Tibial artery (tissue), 4 donors: ENCODE data around the gene ZNF691.

ENCODE experiments used
- DNase-seq, 2 donors: peaks; one replicate each; pipeline ENCODE4 v3.0.0-alpha.2; 2019
- H3K27ac ChIP-seq, 2 donors: fragments of 200-600 bp; sonication (generic) in 1 of 2; 1 replicate in 1 of 2; 2 replicates in 1 of 2; pipeline ENCODE4 v1.5.1; 2018 to 2019; ENCODE audit warnings: mild to moderate bottlenecking in 1 of 2
- H3K27me3 ChIP-seq, 2 donors: fragments of 200-600 bp; sonication (generic) in 1 of 2; one replicate each; pipeline versions ENCODE4 v1.5.1 to v1.6.0; 2016 to 2019
- H3K36me3 ChIP-seq, 3 donors: fragments of 200-600 bp; sonication (generic) in 2 of 3; one replicate each; pipeline ENCODE4 v1.5.1; 2016 to 2019; ENCODE audit warnings: mild to moderate bottlenecking in 2 of 3
- H3K4me1 ChIP-seq, 4 donors: fragments of 200-600 bp; sonication (generic) in 2 of 4; 1 replicate in 3 of 4; 2 replicates in 1 of 4; pipeline ENCODE4 v1.5.1; 2016 to 2019
- H3K4me3 ChIP-seq, 2 donors: fragments of 200-600 bp; sonication (generic) in 1 of 2; 1 replicate in 1 of 2; 2 replicates in 1 of 2; pipeline ENCODE4 v1.5.1; 2018 to 2019; ENCODE audit warnings: mild to moderate bottlenecking in 2 of 2
- H3K9me3 ChIP-seq, 3 donors: fragments of 200-600 bp; sonication (generic) in 1 of 3; one replicate each; pipeline ENCODE4 v1.5.1; 2016 to 2019
- CTCF ChIP-seq, 2 experiments: fragments of 200-600 bp in 1 of 2; fragments of 450-650 bp in 1 of 2; IDR thresholded peaks; one replicate each; pipeline ENCODE4 v1.5.1; 2017 to 2019; ENCODE audit warnings: antibody characterized with exemption in 2 of 2, mild to moderate bottlenecking in 1 of 2, moderate library complexity in 1 of 2
- intact Hi-C: fragments of 100-400 bp; cut with DNase I; formaldehyde crosslinking; loops from one replicate; pipeline ENCODE4 v1.15.0; 2023; ENCODE audit warnings: low total_unique reads

Gene ZNF691

GRCh38 chr1:42847111-42847595, 740 bp downstream of the ZNF691 start:
- TF ChIP-seq CTCF (IDR thresholded peaks at IDR 0.05), result no peak
- peak overlapping the region; percentile 85 to 87 for H3K27ac ChIP-seq
- intact Hi-C loops, result loop anchor here (10.0 kb wide), 1 partner anchor 162 kb away; the partner anchor contains the start of gene YBX1
- H3K4me1 ChIP-seq, result peaks cover 0 to 24% (median 13%) of the 10 kb centered on the region in 4 donors
- peak overlapping the region; percentile 90 to 91 for H3K4me3 ChIP-seq
- no peak for DNase-seq
- H3K36me3 ChIP-seq, result peaks cover 26 to 42% (median 26%) of the 10 kb centered on the region in 3 donors
- no peaks in the 10 kb centered on the region for H3K27me3 ChIP-seq
- H3K9me3 ChIP-seq, result peaks cover 0 to 8% (median 0%) of the 10 kb centered on the region in 3 donors

- no peak for DNase-seq
- no peak overlapping the region for H3K27ac ChIP-seq
- H3K4me3 ChIP-seq, result no peak overlapping the region
- peaks cover 0 to 24% (median 13%) of the 10 kb centered on the region in 4 donors for H3K4me1 ChIP-seq
- intact Hi-C loops, result loop anchor here (10.0 kb wide), 1 partner anchor 163 kb away; the partner anchor contains the start of gene YBX1
- no peaks in the 10 kb centered on the region for H3K27me3 ChIP-seq
- TF ChIP-seq CTCF (IDR thresholded peaks at IDR 0.05), result no peak
- H3K36me3 ChIP-seq, result peaks cover 22 to 34% (median 28%) of the 10 kb centered on the region in 3 donors
- peaks cover 0 to 8% (median 0%) of the 10 kb centered on the region in 3 donors for H3K9me3 ChIP-seq
Observed at GRCh38 chr1:42847721-42848460, 1.5 kb downstream of the ZNF691 start.

- intact Hi-C loops, result loop anchor here (10.0 kb wide), 1 partner anchor 164 kb away; the partner anchor contains the start of gene YBX1
- no peak for TF ChIP-seq CTCF (IDR thresholded peaks at IDR 0.05)
Observed at GRCh38 chr1:42848823-42849537, 2.6 kb downstream of the ZNF691 start.

GRCh38 chr1:42849944-42850343, 3.5 kb downstream of the ZNF691 start:
- Histone ChIP-seq H3K4me1 (peaks cover 0 to 24% (median 13%) of the 10 kb centered on the region in 4 donors), H3K36me3 (peaks cover 22 to 31% (median 28%) of the 10 kb centered on the region in 3 donors), H3K27ac (no peak overlapping the region), H3K27me3 (no peaks in the 10 kb centered on the region), H3K4me3 (no peak overlapping the region), H3K9me3 (peaks cover 0 to 8% (median 0%) of the 10 kb centered on the region in 3 donors)
- no peak for DNase-seq
- intact Hi-C loops, result loop anchor here (10.0 kb wide), 1 partner anchor 165 kb away; the partner anchor contains the start of gene YBX1
- TF ChIP-seq CTCF (IDR thresholded peaks at IDR 0.05), result no peak

More at GRCh38 chr1:42848823-42849537, 2.6 kb downstream of the ZNF691 start:
- H3K9me3 ChIP-seq, result peaks cover 0 to 8% (median 0%) of the 10 kb centered on the region in 3 donors
- peaks cover 22 to 31% (median 28%) of the 10 kb centered on the region in 3 donors for H3K36me3 ChIP-seq
- DNase-seq, result no peak
- no peak overlapping the region for H3K4me3 ChIP-seq
- H3K27me3 ChIP-seq, result no peaks in the 10 kb centered on the region
- H3K27ac ChIP-seq, result no peak overlapping the region
- H3K4me1 ChIP-seq, result peaks cover 0 to 24% (median 13%) of the 10 kb centered on the region in 4 donors

GRCh38 chr1:42851420-42851819, 5.0 kb downstream of the ZNF691 start:
- no peak for DNase-seq
- H3K27ac ChIP-seq, result no peak overlapping the region
- no peak for TF ChIP-seq CTCF (IDR thresholded peaks at IDR 0.05)
- no peaks in the 10 kb centered on the region for H3K27me3 ChIP-seq
- peaks cover 22 to 31% (median 28%) of the 10 kb centered on the region in 3 donors for H3K36me3 ChIP-seq
- peaks cover 0 to 15% (median 8%) of the 10 kb centered on the region in 4 donors for H3K4me1 ChIP-seq
- H3K4me3 ChIP-seq, result no peak overlapping the region
- peaks cover 0 to 8% (median 0%) of the 10 kb centered on the region in 3 donors for H3K9me3 ChIP-seq
- intact Hi-C loops, result no loop called here
